NK-92 (cell line): ENCODE results near the gene SLC9A3.

Experiments
- DNase-seq: peaks from one replicate; lab custom pipeline; 2025; ENCODE audit not compliant: unreplicated experiment; lab: John Stamatoyannopoulos, UW

Gene SLC9A3

GRCh38 chr5:539469-540070, 15.3 kb upstream of the SLC9A3 start:
- DNase-seq: no peak

- no peak for DNase-seq
Observed at GRCh38 chr5:538801-539468, 14.7 kb upstream of the SLC9A3 start.

GRCh38 chr5:538271-538771, 14.1 kb upstream of the SLC9A3 start:
- no peak for DNase-seq

GRCh38 chr5:537621-538071, 13.4 kb upstream of the SLC9A3 start:
- no peak for DNase-seq

GRCh38 chr5:537098-537497, 12.8 kb upstream of the SLC9A3 start:
- no peak for DNase-seq

GRCh38 chr5:535846-536698, 11.8 kb upstream of the SLC9A3 start:
- no peak for DNase-seq

- no peak for DNase-seq
Observed at GRCh38 chr5:534743-535671, 10.8 kb upstream of the SLC9A3 start.

- DNase-seq: no peak
Observed at GRCh38 chr5:533955-534742, 9.9 kb upstream of the SLC9A3 start.

GRCh38 chr5:533243-533954, 9.2 kb upstream of the SLC9A3 start:
- DNase-seq: no peak

- DNase-seq: no peak
Observed at GRCh38 chr5:532521-533242, 8.4 kb upstream of the SLC9A3 start.

- no peak for DNase-seq
Observed at GRCh38 chr5:531749-532315, 7.6 kb upstream of the SLC9A3 start.

- no peak for DNase-seq
Observed at GRCh38 chr5:531101-531748, 7.0 kb upstream of the SLC9A3 start.

GRCh38 chr5:530001-530955, 6.0 kb upstream of the SLC9A3 start:
- DNase-seq: no peak

- DNase-seq: no peak
Observed at GRCh38 chr5:528629-529511, 4.6 kb upstream of the SLC9A3 start.
